ENCODE data around the gene LSM7. TPM values are rescaled to one million over a fixed set of nuclear protein-coding genes. Genes with fewer than 3 reads are reported as not detected.
A peak's percentile ranks its signal among the peaks of the same experiment; 100 is the strongest.

Gene LSM7
- total and polyA plus RNA-seq, 2 of the 13 experiments (the other 11 are each of a cell fraction or from before 2014, with no cell fraction given) = 140 to 205 TPM

GRCh38 chr19:2342656-2343288 is 14.4 kb upstream of the LSM7 start:
- no peak overlapping the region for H3K9ac ChIP-seq (ENCODE audit: insufficient read depth, low read depth, low read length)
- no peak for DNase-seq (ENCODE audit: low spot score)
- ATAC-seq = no peak
- H3K27ac ChIP-seq (ENCODE audit: extremely low read length, insufficient read depth, low read length) = no peak overlapping the region
- H3K27me3 ChIP-seq (ENCODE audit: control insufficient read depth in 1 of 2, insufficient read depth in 2 of 2, low read length in 2 of 2) = no peaks in the 10 kb centered on the region
- FAIRE-seq = no peak
- no peak for TF ChIP-seq DZIP1 (CRISPR knock-in tag; IDR thresholded peaks at IDR 0.05)
- TF ChIP-seq AGO2 (optimal IDR thresholded peaks at IDR 0.05; ENCODE audit: low read depth, low read length) = peak; percentile 19
- H2AFZ ChIP-seq (ENCODE audit: low read length) = no peak overlapping the region
- 96% methylated on average over 12 of the region's 29 CpGs for WGBS (ENCODE audit: low lambda C conversion rate)
- H3K4me1 ChIP-seq (ENCODE audit: insufficient read depth, low read length) = peaks cover 9% of the 10 kb centered on the region
- no peaks in the 10 kb centered on the region for H3K79me2 ChIP-seq (ENCODE audit: insufficient read depth, low read length)
- intact Hi-C loops (cut with micrococcal nuclease; ENCODE audit: unreplicated experiment) = no loop called here
- no peak overlapping the region for H3K4me3 ChIP-seq (replicated peaks in 1 of 3; ENCODE audit: insufficient read depth in 1 of 3, low read depth in 2 of 3, low read length in 3 of 3)
- H4K20me1 ChIP-seq (ENCODE audit: insufficient read depth, low read length) = no peaks in the 10 kb centered on the region
- POLR2A ChIA-PET = no interaction called here
- in situ Hi-C loops (cut with HindIII; ENCODE audit: extremely low pct_ligation_motif_present, low pct_unique_long_range_greater_than_20kb) = no loop called here
- BruUV-seq (replicated peaks) = no TSS peak
- H3K4me2 ChIP-seq (ENCODE audit: low read depth, low read length) = no peak overlapping the region
- CTCF ChIA-PET (ENCODE audit: low intra/inter-chr PET ratio, low total read pairs) = no interaction called here
- H3K36me3 ChIP-seq (replicated peaks in 1 of 2; ENCODE audit: control insufficient read depth in 1 of 2, insufficient read depth in 2 of 2, low read length in 2 of 2) = no peaks in the 10 kb centered on the region; a peak in 2 of 5 replicates
- no peaks in the 10 kb centered on the region for H3K9me3 ChIP-seq (ENCODE audit: low read length)

- WGBS (ENCODE audit: low lambda C conversion rate) = 95% methylated on average over 14 of the region's 15 CpGs
- ChIA-PET POLR2A (no interaction called here), CTCF (ENCODE audit: low intra/inter-chr PET ratio, low total read pairs) (no interaction called here)
- TF ChIP-seq ISX (CRISPR knock-in tag; conservative IDR thresholded peaks at IDR 0.05) = no peak
- no peak for TF ChIP-seq REL (CRISPR knock-in tag; conservative IDR thresholded peaks at IDR 0.05)
- FAIRE-seq (no peak), DNase-seq (ENCODE audit: low spot score) (no peak), ATAC-seq (no peak)
- Histone ChIP-seq H3K27ac (ENCODE audit: extremely low read length, insufficient read depth, low read length) (no peak overlapping the region), H3K9ac (ENCODE audit: insufficient read depth, low read depth, low read length) (no peak overlapping the region), H2AFZ (ENCODE audit: low read length) (no peak overlapping the region), H3K36me3 (replicated peaks in 1 of 2; ENCODE audit: control insufficient read depth in 1 of 2, insufficient read depth in 2 of 2, low read length in 2 of 2) (no peaks in the 10 kb centered on the region; a peak in 2 of 5 replicates), H3K79me2 (ENCODE audit: insufficient read depth, low read length) (no peaks in the 10 kb centered on the region), H3K27me3 (ENCODE audit: control insufficient read depth in 1 of 2, insufficient read depth in 2 of 2, low read length in 2 of 2) (no peaks in the 10 kb centered on the region), H3K4me3 (replicated peaks in 1 of 3; ENCODE audit: insufficient read depth in 1 of 3, low read depth in 2 of 3, low read length in 3 of 3) (no peak overlapping the region), H4K20me1 (ENCODE audit: insufficient read depth, low read length) (no peaks in the 10 kb centered on the region), H3K4me2 (ENCODE audit: low read depth, low read length) (no peak overlapping the region), H3K4me1 (ENCODE audit: insufficient read depth, low read length) (peaks cover 9% of the 10 kb centered on the region), H3K9me3 (ENCODE audit: low read length) (no peaks in the 10 kb centered on the region)
- BruUV-seq (replicated peaks) = TSS peak; percentile 49
- in situ Hi-C loops (cut with HindIII; ENCODE audit: extremely low pct_ligation_motif_present, low pct_unique_long_range_greater_than_20kb) = no loop called here
- intact Hi-C loops (cut with micrococcal nuclease; ENCODE audit: unreplicated experiment) = no loop called here
Measured at GRCh38 chr19:2341982-2342381, 13.6 kb upstream of the LSM7 start.

Data from HepG2 (cell line).